G401.6 (cell line): ENCODE measurements around the gene SMCP.

ENCODE experiments used
- FAIRE-seq: peaks from 2 replicates; lab custom pipeline; 2012; peaks lifted over from hg19 to GRCh38; lab: Jason Lieb, UNC

Gene SMCP

DNA sequence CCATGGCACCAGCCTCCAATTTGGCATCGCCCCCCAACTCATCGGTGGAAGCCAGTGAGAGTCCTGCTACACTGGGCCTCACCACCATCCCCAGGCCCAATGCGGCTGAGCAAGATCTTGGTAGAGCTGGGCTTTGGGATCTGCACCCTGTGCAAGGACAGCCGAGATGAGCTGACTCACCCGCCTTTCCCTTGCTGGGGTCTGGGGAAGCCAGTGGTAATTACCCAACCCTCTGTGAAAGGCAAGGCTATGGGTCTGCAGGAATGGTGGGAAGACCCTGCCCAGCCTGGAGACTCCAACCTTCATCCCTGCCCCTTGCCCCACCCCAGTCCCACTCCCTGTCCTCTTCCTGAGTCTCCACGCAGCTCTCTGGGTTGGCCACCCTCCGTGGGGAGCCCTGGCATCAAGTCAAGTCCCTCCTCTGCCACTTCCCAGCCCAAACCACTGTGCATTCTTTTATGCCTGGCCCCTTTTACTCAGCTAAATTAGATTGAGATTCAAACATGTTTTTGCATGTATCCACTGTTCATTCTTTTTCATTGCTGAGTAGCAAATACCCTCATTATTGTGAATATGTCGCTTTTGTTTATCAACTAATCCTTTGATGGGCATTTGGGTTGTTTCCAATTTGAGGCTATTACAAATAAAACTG, 8.8 kb downstream of the SMCP start:
- no peak for FAIRE-seq

- FAIRE-seq, result no peak
Observed at GRCh38 chr1:152888126-152888525, 10.0 kb downstream of the SMCP start.

DNA sequence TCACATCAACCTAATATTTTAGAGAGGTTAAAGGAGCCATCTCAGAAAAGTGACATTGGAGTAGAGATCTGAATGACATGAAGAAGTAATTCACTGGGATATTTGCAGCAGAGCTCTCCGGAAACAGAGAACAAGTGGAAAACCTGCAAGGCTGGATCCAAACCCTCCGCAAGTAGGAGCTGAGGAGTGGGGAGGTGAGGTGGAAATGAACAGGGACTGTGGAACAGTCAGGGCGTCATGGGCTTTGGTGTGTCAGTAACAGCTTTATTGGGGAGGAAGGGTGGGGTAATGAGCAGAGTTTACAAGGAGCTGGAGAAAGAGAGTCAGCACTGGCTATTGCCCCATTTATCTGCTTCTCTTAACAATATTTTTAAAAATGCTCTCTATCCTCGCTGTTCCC, 20.9 kb downstream of the SMCP start:
- no peak for FAIRE-seq

GRCh38 chr1:152899883-152900282, 21.8 kb downstream of the SMCP start:
- FAIRE-seq, result no peak

DNA sequence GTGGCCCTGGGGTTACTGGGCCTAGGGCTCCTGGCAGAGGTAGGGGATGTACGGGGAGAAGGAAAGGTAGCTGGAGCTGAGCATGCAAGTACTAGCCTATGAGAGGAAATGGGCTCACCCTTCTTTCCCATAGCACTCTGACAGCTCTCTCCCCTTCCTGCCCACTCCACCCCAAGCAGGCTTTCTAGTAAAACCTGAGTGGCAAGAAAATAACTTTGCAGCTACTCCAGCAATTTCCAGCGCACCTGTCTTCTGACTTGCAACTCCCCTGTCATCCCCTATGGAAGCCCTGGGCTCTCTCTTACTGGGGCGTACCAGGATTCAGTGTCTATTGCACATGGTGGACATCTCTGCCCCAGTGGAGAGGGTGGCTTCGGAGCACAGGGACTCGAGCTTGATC, 23.5 kb downstream of the SMCP start:
- no peak for FAIRE-seq

GRCh38 chr1:152902636-152903035, 24.5 kb downstream of the SMCP start:
- FAIRE-seq, result no peak

- no peak for FAIRE-seq
Observed at GRCh38 chr1:152904688-152905440, 26.7 kb downstream of the SMCP start.

DNA sequence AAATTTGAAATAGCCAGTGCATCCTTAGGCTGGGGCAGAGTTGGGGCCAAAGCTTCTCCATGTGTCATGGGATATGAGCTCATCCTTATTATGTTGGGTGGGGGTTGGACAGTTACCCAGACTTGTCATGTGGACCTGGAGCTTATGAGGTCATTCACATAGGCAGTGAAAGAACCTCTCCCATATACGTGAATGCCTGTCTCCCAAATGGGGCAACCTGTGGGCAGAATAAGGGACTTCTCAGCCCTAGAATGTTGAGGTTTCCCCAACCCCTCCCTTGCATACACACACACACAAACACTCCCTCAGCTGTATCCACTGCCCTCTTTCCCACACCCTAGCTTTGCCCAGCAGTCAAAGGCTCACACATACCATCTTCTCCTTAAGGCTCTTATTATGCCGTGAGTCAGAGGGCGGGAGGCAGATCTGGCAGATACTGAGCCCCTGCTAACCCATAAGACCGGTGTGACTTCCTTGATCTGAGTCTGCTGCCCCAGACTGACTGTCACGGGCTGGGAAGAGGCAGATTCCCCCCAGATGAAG, 28.0 kb downstream of the SMCP start:
- no peak for FAIRE-seq

DNA sequence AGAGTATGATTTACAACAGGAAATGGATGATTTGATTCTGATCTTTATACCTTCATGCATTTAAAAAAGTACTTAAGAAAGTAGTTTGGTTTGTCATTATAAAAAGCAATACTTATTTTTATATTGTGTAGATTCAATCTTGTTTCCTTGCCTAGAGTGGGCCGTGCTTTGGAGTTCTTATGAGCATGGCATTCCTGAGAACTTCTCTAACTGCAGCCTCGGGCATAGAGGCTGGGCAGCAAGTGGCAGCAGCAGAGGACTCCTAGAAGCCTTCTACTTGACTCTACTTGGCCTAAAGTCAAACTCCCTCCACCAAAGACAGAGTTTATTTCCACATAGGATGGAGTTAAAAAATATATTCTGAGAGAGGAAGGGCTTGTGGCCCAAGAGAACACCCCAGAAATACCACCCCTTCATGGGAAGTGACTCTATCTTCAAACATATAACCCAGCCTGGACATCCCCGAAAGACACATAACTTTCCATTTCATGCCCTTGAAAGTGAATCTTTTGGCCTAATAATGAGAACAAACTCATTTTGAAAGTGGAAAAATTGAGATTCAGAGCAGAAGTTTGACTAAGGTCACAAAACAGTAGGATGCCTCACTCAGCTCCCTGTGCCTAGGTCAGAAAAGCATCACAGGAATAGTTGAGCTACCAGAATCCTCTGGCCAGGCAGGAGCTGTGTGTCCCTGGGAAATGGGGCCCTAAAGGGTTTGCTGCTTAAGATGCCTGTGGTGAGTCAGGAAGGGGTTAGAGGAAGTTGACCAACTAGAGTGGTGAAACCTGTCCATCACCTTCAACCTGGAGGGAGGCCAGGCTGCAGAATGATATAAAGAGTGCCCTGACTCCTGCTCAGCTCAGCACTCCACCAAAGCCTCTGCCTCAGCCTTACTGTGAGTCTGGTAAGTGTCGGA, 29.8 kb downstream of the SMCP start, which contains the start of gene IVL:
Gene IVL, plus strand, starts transcription at position 861 of the 916 bp plus-strand sequence. CDS start 1,252 bp downstream, outside the sequence.
- FAIRE-seq, result no peak

DNA sequence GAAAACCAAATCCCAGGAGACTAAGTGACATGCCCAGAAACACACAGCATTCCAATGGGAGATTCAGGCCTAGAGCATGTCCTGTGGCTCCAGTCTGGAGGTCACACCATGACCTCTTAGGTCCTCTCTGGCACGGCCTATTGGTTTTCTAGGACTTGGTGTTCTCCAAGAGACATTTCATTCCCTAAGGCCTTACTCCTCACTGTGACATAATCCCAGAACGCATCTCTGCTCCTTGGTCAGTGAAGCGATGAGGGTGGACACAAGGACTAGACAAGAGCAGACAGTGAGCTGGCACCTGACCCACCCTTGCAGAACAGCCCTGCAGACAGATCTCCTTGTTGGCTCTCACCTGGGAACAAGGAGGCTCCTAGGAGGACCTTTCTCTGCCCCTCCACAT, 31.1 kb downstream of the SMCP start:
- no peak for FAIRE-seq

GRCh38 chr1:152912471-152912870, 34.3 kb downstream of the SMCP start:
- FAIRE-seq, result no peak

DNA sequence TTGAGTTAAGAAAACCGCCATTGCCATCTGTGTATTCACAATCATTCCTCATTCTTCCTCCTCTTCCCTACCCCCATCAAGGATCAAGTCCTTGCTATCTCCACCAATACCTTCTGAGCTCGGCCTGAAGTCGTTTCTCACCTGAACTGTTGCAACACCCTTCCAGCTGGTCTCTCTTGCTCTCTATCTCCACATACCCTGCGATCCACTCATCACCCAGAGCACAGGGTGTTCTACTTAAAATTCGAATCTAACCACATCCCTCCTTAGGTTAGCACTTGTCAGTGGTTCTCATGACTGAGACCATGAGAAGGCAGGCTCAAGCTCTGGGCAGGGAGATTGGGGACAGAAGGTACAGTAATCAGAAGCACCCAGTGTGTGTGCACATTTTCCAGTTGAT, 34.8 kb downstream of the SMCP start:
- FAIRE-seq, result no peak

- FAIRE-seq, result no peak
Observed at GRCh38 chr1:152917794-152918193, 39.7 kb downstream of the SMCP start.

DNA sequence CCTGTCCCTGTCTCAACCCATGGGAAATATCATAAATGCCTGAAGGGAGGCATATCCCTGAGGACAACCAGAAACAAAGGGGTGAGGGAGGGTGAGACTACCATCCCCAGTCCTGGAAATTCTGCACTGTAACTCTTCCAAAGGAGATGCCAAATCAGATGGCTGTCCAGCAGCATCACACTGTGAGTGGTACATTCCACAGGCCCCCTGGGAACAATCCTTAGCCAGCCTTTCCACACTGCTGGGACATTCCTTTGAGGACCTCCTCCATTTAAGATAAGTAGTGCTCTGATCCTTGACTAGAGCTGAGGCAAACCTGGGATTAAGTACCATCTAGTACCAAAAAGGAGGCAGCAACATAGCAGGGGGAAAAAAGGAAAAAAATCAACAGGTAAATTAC, 40.9 kb downstream of the SMCP start:
- no peak for FAIRE-seq

GRCh38 chr1:152924191-152924590, 46.1 kb downstream of the SMCP start:
- FAIRE-seq, result no peak

GRCh38 chr1:152926091-152926490, 48.0 kb downstream of the SMCP start:
- FAIRE-seq, result no peak

DNA sequence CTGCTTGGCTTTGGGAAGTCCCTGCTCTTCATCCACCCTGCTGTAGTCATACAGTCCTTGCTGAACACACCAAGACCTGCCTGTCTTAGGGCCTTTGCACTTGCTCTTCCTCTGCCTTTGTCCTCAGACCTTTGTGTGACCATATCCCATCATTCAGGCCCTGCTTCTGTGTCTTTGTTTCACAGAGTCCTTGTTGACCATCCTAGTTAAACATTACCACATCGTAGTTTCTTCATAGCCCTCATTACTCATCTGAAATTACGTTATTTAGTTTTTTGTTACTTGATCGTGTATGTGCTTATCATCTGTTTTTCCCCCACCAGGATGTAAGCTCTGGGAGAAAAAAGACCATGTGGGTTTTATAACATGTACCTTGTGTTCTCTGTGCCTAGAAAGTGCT, 50.5 kb downstream of the SMCP start:
- FAIRE-seq, result no peak

GRCh38 chr1:152932170-152932811, 54.2 kb downstream of the SMCP start:
- FAIRE-seq, result no peak

DNA sequence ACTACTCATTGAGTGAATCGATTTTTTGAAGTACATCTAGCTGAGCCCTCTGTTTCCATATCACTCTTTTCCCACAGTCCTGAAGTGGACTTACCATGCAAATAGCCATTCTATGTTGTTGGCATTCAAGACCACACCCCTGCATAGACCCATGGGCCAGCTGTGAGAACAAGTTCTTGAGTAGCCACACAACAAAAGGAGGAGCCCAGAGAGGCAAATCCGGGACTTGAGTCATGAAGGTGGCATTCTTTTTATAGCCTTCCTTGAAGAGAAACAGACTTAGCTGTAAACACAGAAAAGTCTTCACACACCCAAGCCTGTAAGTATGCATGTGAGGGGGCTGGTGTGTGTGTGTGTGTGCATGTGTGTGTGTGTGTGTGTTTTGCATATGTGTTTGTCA, 55.1 kb downstream of the SMCP start:
- no peak for FAIRE-seq
